PC-9 (cell line): Measurements from ENCODE around the gene SKIC3. TPM values are rescaled to one million over a fixed set of nuclear protein-coding genes. Genes with fewer than 3 reads are reported as not detected.

Source experiments
- Bru-seq: library from RNA; stranded (reverse); fragments of 400-500 nt; gene quantifications from one replicate; lab custom pipeline; 2021; lab: Mats Ljungman, UMichigan
- BruChase-seq, 2 experiments: library from RNA; stranded (reverse); fragments of 400-500 nt; gene quantifications; one replicate each; lab custom pipeline; 2021; lab: Mats Ljungman, UMichigan
- BruUV-seq: library from RNA; stranded (reverse); fragments of 400-500 nt; replicated peaks from 2 replicates; lab custom pipeline; 2021; lab: Mats Ljungman, UMichigan
- CTCF ChIA-PET: fragments of 300-600 bp; sonication (Branson Sonifier 250); formaldehyde crosslinking; loops from one replicate; lab custom pipeline; 2022; ENCODE audit warnings: antibody characterized with exemption; lab: Charles Lee
- POLR2A ChIA-PET: fragments of 300-600 bp; sonication (Branson Sonifier 250); formaldehyde crosslinking; loops from one replicate; lab custom pipeline; 2022; ENCODE audit warnings: antibody characterized with exemption; ENCODE audit not compliant: unreplicated experiment; lab: Charles Lee
- DNase-seq, 2 experiments: peaks; one replicate each; pipeline versions ENCODE4 v3.0.0 to v3.0.0-alpha.2; 2015 to 2022; ENCODE audit warnings: mixed read lengths in 1 of 2
- H2AFZ ChIP-seq: fragments of 200-600 bp; sonication (generic); 2 replicates; pipeline ENCODE4 v1.8.1; 2017; ENCODE audit warnings: antibody characterized with exemption
- H3F3A ChIP-seq: fragments of 200-600 bp; sonication (generic); 2 replicates; pipeline ENCODE4 v1.8.1; 2017; ENCODE audit warnings: antibody characterized with exemption, mild to moderate bottlenecking, low read depth; ENCODE audit not compliant: insufficient read depth
- H3K27ac ChIP-seq: fragments of 200-600 bp; sonication (generic); 2 replicates; pipeline ENCODE4 v1.6.1; 2016; ENCODE audit warnings: mixed run types
- H3K27me3 ChIP-seq: fragments of 200-600 bp; sonication (generic); 2 replicates; pipeline ENCODE4 v1.6.1; 2016; ENCODE audit warnings: low read depth, mixed run types; ENCODE audit not compliant: insufficient read depth
- H3K36me3 ChIP-seq: fragments of 200-600 bp; sonication (generic); 2 replicates; pipeline ENCODE4 v1.6.1; 2016; ENCODE audit warnings: low read depth, mixed run types
- H3K4me1 ChIP-seq: fragments of 200-600 bp; sonication (generic); replicated peaks from 2 replicates; pipeline ENCODE4 v1.6.1; 2016; ENCODE audit warnings: mixed run types; ENCODE audit not compliant: insufficient read depth
- H3K4me2 ChIP-seq: fragments of 200-600 bp; sonication (generic); 2 replicates; pipeline ENCODE4 v1.6.1; 2017; ENCODE audit warnings: mixed run types
- H3K4me3 ChIP-seq: fragments of 200-600 bp; sonication (generic); 2 replicates; pipeline ENCODE4 v1.6.1; 2016; ENCODE audit warnings: mixed run types
- H3K79me2 ChIP-seq: fragments of 200-600 bp; sonication (generic); 2 replicates; pipeline ENCODE4 v1.6.1; 2017; ENCODE audit warnings: low read depth, mixed run types
- H3K9me2 ChIP-seq: fragments of 200-600 bp; sonication (generic); 2 replicates; pipeline ENCODE4 v1.8.1; 2017; ENCODE audit warnings: mild to moderate bottlenecking; ENCODE audit not compliant: insufficient read depth
- H3K9me3 ChIP-seq: fragments of 200-600 bp; sonication (generic); 2 replicates; pipeline ENCODE4 v1.8.1; 2016; ENCODE audit warnings: low read depth; ENCODE audit not compliant: insufficient read depth
- H4K20me1 ChIP-seq: fragments of 200-600 bp; sonication (generic); 2 replicates; pipeline ENCODE4 v1.8.1; 2017; ENCODE audit not compliant: insufficient read depth
- EZH2 ChIP-seq: fragments of 200-600 bp; sonication (generic); IDR thresholded peaks from 2 replicates; pipeline ENCODE4 v1.8.0; 2017; ENCODE audit warnings: antibody characterized with exemption, low read depth
- intact Hi-C: fragments of 100-400 bp; cut with micrococcal nuclease; formaldehyde crosslinking; loops from one replicate; pipeline ENCODE4 v1.10.0; 2022; ENCODE audit not compliant: unreplicated experiment
- long read RNA-seq: library from polyadenylated mRNA; stranded (forward); transcript quantifications from one replicate; pipeline ENCODE4 v2.0.0, GENCODE V29; 2022
- total RNA-seq: library from RNA; stranded (reverse); gene quantifications from 2 replicates; pipeline ENCODE4 v1.2.3, GENCODE V29; 2021
- TF ChIP-seq, protein P1 (sequence below): fragments of 200-600 bp; sonication (generic); conservative IDR thresholded peaks from 2 replicates; pipeline ENCODE4 v1.6.1; 2017; ENCODE audit warnings: mixed run types, antibody characterized with exemption, mild to moderate bottlenecking, moderate library complexity

Gene SKIC3
- 43.7 and 50.7 TPM in 2 replicates for total RNA-seq
- Bru-seq, nascent RNA, result percentile 71 among the genes with signal in this experiment
- BruChase-seq, experiment 1, labeled RNA remaining after a 2-hour chase, result percentile 76 among the genes with signal in this experiment
- BruChase-seq, experiment 2, labeled RNA remaining after a 6-hour chase, result percentile 71 among the genes with signal in this experiment
- long read RNA-seq, full-length matches to known transcripts, result 6 of 16 reads
- long read RNA-seq, partial matches to known transcripts, result 10 of 16 reads
- long read RNA-seq, other reads (novel, unspliced or antisense), result 0 of 16 reads

GRCh38 chr5:95554647-95555548 lies at the start of gene SKIC3, which contains the start of gene ARSK:
SKIC3 (minus strand) TSS chr5:95554977; CDS start chr5:95547150, 7,827 bp downstream.
ARSK (plus strand) TSS chr5:95555101; CDS start chr5:95555279, 178 bp downstream.
- Histone ChIP-seq H3K4me2 (peak within 1 kb of the TSS; percentile 91), H3K9me3 (no peaks in the 10 kb centered on the region), H4K20me1 (no peaks in the 10 kb centered on the region), H3K36me3 (no peaks in the 10 kb centered on the region), H3K4me3 (peak within 1 kb of the TSS; percentile 71), H2AFZ (peak within 1 kb of the TSS; percentile 91), H3K27me3 (no peaks in the 10 kb centered on the region), H3K4me1 (peaks cover 16% of the 10 kb centered on the region), H3K27ac (peak within 1 kb of the TSS; percentile 84), H3K79me2 (peaks cover 29% of the 10 kb centered on the region), H3K9me2 (no peaks in the 10 kb centered on the region), H3F3A (peaks cover 29% of the 10 kb centered on the region; the same call in 1 of the 2 replicates)
- intact Hi-C loops, result loop anchor here (2.0 to 5.0 kb wide), 2 partner anchors 92 to 287 kb away; partner anchors contain the start of gene RFESD
- TF ChIP-seq EZH2, result no peak
- TF ChIP-seq, protein P1, sequence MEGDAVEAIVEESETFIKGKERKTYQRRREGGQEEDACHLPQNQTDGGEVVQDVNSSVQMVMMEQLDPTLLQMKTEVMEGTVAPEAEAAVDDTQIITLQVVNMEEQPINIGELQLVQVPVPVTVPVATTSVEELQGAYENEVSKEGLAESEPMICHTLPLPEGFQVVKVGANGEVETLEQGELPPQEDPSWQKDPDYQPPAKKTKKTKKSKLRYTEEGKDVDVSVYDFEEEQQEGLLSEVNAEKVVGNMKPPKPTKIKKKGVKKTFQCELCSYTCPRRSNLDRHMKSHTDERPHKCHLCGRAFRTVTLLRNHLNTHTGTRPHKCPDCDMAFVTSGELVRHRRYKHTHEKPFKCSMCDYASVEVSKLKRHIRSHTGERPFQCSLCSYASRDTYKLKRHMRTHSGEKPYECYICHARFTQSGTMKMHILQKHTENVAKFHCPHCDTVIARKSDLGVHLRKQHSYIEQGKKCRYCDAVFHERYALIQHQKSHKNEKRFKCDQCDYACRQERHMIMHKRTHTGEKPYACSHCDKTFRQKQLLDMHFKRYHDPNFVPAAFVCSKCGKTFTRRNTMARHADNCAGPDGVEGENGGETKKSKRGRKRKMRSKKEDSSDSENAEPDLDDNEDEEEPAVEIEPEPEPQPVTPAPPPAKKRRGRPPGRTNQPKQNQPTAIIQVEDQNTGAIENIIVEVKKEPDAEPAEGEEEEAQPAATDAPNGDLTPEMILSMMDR, result no peak; the same call in 1 of the 2 replicates
- peak; percentile 92 to 96 for DNase-seq
- TSS peak; percentile 60 for BruUV-seq
- CTCF ChIA-PET, result no interaction called here
- POLR2A ChIA-PET, result interaction anchor here (0.7 kb wide), 2 partner anchors 77 to 86 kb away, joined by 3 to 4 read pairs; no protein-coding TSS in a partner anchor

GRCh38 chr5:95600557-95600956 lies 45.8 kb upstream of the SKIC3 start:
- Histone ChIP-seq H3K4me2 (no peak overlapping the region), H3K9me2 (no peaks in the 10 kb centered on the region), H3K9me3 (no peaks in the 10 kb centered on the region), H3K79me2 (no peaks in the 10 kb centered on the region), H4K20me1 (no peaks in the 10 kb centered on the region), H3K27me3 (no peaks in the 10 kb centered on the region), H3K36me3 (no peaks in the 10 kb centered on the region), H3K4me3 (no peak overlapping the region), H3K4me1 (no peaks in the 10 kb centered on the region), H3K27ac (no peak overlapping the region), H3F3A (no peaks in the 10 kb centered on the region), H2AFZ (no peak overlapping the region)
- ChIA-PET CTCF (no interaction called here), POLR2A (no interaction called here)
- TF ChIP-seq, protein P1, result no peak
- no peak for TF ChIP-seq EZH2
- no peak for DNase-seq
- intact Hi-C loops, result no loop called here
- BruUV-seq, result no TSS peak

- no peak for DNase-seq
- H3K36me3 ChIP-seq, result no peaks in the 10 kb centered on the region
- H3K9me2 ChIP-seq, result no peaks in the 10 kb centered on the region
- no TSS peak for BruUV-seq
- H3K79me2 ChIP-seq, result no peaks in the 10 kb centered on the region
- POLR2A ChIA-PET, result no interaction called here
- no peaks in the 10 kb centered on the region for H4K20me1 ChIP-seq
- CTCF ChIA-PET, result no interaction called here
- H3K27ac ChIP-seq, result no peak overlapping the region
- no peaks in the 10 kb centered on the region for H3F3A ChIP-seq
- H3K27me3 ChIP-seq, result no peaks in the 10 kb centered on the region
- intact Hi-C loops, result no loop called here
- H2AFZ ChIP-seq, result no peak overlapping the region
- TF ChIP-seq EZH2, result no peak
- TF ChIP-seq, protein P1, result no peak
- no peaks in the 10 kb centered on the region for H3K9me3 ChIP-seq
- no peak overlapping the region for H3K4me3 ChIP-seq
- H3K4me2 ChIP-seq, result no peak overlapping the region
- H3K4me1 ChIP-seq, result no peaks in the 10 kb centered on the region
These were observed 44.5 kb upstream of the SKIC3 start for GRCh38 chr5:95599252-95599651.
